T-helper 1 cell (primary cell): ENCODE results near the gene HOXD9.

Source experiments
- DNase-seq, 5 donors: peaks; one replicate each; pipeline ENCODE4 v3.0.0-alpha.2; 2012 to 2020

The HOXD9 gene

DNA sequence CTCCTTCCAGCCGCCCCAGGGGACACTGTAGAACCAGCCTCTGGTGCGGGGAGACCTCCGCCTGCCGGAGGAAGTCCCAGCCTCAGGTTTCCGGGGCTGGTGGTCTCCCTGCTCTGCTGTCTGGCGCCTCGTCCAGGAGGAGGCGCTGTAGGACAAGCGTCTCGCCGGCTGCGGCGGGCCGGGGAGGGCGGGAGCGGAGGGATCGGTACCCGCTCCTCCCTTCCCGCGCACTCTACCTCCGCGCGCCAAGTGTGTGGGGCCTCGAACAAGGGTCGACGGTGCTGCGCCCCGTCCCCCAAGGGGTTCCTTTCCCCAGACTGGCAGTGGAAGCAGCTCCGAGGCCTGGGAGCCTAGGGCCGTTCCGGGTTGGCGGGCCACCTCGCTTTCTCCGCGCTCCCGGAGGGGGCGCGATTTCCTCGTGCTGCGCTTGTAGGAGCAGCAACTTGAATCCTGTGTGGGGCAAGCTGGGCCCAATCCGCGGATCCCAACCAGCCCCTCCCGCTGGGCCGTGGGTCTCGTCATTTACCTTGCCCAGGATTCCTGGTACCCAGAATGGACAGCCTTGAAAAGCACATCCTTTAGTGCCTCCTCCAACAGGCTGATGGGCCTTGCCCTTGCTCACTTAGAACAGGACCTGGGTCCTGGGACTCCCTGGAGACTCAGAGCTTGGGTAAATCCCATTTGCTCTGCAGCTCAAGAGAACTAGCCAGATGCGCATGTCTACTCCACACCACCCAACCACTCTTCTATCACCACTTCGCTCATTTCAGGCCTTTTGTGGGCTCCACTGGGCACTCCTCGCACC is 18.2 kb downstream of the HOXD9 start:
- peak in 4 of 5 donors; percentile 35 to 67 (median 46) for DNase-seq

GRCh38 chr2:176142281-176142680 is 19.8 kb downstream of the HOXD9 start:
- no peak for DNase-seq

- no peak for DNase-seq
Measured at GRCh38 chr2:176145085-176145969, 22.8 kb downstream of the HOXD9 start.

DNA sequence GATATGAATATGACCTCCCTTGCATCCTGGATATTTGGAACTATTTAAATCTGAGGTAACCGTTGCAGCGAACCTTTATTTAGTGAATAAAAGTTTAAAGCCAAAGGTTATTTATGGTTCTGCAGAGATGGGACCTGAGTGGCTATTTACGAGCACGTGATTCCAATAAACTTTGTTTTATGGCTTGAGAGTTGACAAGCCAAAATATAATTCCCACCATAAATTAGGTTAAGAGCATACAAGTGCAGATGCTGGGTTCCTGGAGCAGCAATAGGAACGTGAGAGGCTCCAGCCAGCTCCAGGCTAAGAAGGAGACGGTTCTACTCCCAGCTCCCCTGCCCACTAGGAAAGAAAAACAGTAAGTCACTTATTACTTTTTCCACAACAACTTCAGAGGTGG is 23.6 kb downstream of the HOXD9 start:
- DNase-seq, result no peak

DNA sequence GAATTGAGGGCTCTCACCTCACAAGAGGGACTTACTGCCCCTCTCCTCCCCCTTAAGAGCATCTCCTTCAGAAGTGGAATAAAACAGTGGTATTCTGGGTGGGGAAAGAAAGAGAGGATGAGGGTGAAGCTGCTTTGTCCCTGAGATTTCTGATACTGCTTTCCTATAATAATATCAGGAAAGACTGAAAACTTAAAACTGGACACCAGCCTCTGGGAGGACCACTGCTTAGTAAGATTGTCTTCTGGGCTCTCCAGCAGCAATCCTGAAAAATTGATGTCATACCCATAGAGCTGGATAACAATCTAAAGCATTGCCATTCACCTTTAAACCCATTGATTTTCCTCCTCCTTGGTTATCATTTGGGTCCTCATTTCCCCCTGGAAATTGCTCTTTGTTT is 24.1 kb downstream of the HOXD9 start:
- no peak for DNase-seq

GRCh38 chr2:176147210-176147799 is 24.8 kb downstream of the HOXD9 start:
- no peak for DNase-seq

DNA sequence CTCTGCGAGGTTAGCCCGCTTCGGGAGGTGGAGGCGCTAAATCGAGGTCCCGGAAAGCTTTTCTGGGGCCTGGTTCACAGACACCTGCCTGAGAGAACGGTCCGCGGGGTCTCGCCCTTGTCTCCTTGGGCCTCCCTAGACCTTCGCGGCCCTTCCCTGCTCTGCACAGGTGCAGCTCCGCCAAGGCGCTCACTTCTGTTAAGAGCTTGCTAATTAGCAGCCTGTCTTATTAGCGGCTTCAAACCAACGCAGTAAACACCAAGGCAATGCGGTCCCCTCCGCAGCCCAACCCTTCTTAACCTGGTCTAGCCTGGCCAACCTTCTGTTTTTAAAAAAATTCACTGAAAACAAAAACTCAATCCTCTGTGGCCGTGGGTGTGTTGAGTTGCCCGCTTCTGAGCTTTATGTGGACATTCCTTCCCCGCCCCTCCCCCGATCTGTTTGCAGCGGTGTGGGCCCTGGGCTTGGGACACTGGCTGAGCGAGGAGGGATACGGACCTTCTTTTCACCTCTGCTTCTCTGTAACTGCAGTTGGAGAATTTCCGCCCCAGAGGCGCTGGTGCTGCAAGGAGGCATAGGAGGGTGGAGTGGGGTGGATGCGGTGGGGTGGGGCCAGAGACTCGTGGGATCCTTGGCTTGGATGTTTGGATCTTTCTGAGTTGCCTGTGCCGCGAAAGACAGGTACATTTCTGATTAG is 25.4 kb downstream of the HOXD9 start:
- DNase-seq, result no peak

GRCh38 chr2:176148751-176149421 is 26.4 kb downstream of the HOXD9 start:
- DNase-seq, result no peak

DNA sequence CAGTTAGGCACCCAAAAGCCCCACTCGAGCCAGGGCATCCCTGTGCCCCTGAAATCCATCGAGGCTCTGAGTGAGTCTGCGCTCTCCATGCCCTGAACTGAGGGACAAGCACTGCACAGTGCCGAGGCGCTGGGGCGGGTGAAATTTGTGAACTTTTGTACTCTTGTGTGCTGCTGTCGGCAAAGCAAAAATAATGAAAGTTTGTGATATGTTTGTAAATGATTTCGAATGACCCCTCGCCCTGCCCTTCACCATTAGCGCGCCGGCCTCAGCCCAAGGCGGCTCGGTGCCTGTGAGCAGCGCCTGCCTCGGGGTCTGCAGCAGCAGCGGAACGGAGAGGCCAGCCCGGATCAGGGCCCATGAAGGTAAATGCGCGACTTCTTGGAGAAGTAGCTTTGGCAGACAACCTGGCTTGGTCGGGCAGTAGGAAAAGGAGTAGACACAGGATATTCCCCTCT is 27.0 kb downstream of the HOXD9 start:
- DNase-seq, result no peak

- no peak for DNase-seq
Measured at GRCh38 chr2:176149939-176150583, 27.5 kb downstream of the HOXD9 start.

DNA sequence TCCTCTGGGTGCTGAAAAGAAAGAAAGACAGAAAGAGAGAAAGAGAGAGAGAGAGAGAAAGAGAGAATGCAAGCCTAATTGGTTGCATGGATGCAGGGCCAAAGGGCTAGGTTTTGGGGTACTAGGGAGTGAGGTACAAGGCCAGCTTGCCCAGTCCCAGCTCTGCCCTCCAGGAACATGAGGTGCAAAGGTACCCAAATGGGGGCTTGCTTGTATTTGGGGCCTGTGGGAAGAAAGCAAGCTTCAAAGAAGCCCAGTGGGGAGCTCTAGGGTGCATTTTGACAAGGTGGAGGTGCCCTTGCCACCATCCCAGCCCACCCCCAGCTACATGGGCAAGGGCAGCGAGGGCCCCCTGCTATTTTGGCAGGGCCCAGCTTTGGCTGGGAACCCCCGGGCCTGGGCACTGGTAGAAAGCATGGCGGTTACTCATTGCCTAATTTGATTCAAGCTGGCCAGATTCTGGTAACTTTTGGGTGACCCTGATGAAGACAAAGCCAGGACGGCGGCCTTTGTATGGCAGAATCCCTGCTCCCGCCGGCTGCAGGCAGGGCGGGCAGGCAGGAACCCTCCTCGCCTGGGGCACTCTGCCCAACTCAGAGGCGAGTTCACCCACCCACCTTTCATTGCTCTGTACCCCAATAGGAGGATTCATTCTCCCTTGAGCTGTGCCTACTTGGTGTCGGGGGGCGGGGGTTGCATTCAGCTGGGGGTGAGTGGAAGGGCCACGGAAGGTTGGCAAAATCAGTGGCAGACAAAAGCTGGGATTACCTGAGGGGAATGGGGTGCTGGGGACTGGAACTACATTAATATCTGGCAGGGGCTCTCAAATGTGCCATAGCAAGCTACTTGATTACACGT is 28.3 kb downstream of the HOXD9 start:
- DNase-seq, result no peak

DNA sequence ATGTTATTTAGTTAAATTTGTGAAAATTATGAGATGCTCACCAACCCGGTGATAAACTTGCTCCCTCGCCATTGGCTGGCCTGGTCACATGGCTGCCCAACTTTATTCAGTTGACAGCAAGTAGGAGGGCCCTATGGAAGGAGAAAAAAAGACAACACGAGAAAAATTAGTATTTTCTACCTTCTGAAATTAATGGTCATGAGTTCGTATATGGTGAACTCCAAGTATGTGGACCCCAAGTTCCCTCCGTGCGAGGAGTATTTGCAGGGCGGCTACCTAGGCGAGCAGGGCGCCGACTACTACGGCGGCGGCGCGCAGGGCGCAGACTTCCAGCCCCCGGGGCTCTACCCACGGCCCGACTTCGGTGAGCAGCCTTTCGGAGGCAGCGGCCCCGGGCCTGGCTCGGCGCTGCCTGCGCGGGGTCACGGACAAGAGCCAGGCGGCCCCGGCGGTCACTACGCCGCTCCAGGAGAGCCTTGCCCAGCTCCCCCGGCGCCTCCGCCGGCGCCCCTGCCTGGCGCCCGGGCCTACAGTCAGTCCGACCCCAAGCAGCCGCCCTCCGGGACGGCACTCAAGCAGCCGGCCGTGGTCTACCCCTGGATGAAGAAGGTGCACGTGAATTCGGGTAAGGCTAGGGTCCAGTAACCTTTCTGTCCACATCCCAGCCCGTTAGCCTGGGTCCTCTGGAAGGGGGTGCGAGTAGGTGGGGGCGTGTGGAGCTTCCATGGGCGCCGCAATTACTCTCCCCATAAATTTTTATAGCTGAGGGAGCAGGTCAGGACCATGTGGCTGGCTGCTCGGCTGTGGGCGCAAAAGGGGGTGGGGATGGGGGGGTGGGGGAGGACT is 29.1 kb downstream of the HOXD9 start, which contains the start of gene HOXD4:
Gene HOXD4 (plus strand): TSS at position 109 of the 846 bp plus-strand sequence. CDS start 84 bp downstream, at position 193.
- no peak for DNase-seq

DNA sequence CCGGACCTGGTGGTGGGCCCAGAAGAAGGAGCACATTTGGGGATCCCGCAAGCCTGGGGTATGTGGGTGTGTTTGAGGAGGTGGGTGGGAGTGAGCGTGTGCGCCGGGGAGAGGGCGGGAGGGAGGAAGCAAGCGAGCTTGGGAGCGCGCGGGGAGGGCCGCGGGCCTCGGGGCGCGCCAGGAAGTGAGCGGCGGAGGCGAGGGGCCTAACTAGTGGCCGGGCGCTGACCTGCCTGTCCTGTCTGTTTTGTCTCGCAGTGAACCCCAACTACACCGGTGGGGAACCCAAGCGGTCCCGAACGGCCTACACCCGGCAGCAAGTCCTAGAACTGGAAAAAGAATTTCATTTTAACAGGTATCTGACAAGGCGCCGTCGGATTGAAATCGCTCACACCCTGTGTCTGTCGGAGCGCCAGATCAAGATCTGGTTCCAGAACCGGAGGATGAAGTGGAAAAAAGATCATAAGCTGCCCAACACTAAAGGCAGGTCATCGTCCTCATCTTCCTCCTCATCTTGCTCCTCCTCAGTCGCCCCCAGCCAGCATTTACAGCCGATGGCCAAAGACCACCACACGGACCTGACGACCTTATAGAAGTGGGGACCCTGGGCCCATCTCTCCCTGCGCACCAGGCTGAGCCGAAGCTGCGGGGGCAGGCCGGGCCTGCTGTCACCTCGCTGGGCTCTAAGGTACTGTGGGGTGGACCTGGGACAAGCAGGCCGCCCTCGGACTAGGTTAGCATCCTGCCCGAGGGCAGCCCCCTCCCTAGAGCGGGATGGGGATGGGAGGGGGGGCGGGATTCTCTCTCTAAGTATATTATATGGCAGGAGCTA is 30.0 kb downstream of the HOXD9 start:
- no peak for DNase-seq

DNA sequence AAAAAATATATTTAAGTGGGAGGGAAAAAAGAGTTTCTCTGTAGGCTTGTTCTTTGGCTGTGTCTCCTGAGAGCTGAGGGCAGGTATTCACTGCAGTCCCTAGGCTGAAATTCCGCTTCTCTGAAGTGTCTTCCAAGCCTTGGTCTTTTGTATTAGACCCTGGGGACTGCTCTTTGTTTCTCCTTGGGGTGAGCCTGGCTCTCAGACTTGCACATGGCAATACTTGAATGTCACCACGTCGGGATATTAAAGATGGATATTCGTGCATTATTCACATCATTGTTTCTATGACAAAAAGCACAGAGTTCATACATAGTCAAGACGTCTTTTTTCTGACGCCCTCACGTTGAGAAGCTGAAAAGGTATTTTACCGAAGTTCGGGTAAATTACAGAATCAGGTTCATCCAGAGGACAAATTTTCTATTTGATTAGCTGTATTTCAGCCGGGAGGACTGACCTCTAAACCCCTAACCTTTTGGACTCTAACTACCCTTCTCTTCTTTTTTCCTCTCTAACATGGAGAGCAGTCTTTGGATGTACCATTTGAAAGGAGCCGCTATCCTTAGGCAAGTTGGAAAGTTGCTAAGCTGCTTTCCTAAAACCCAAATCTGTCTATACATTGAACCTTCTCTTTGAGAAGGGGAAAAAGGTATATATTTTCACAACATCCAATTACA is 32.2 kb downstream of the HOXD9 start:
- no peak for DNase-seq

DNA sequence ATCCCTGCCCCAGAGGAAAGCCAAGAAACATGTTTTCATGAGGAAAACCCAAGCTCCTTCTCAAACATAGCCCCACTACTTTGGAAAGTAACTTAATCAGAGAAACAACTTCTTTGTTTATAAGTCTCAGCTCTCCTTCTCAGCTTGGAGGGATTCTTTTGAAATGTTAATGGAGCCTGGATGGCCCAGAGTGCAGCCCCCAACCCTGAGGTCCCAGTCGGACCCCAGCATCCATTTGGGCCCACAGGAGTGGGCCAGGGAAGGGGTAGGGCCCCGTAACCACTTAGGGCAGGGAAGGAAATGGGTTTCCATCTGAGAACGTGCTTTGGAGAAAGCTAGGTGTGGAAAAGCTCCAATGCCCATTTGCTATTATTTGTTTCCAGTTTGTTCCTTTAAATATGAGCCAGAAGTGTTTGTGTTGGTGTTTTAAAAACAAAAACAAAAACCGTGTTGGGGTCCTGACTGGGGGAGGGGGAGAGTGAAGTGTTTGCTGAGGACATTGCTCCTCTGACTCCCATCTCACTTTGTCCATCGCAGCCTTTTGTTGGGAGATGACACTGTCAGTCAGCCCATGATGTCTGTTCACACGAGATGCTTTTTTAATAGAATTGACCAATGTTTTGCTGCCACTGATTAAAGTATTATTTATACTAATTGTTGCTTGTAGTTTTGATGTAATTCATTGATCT is 33.0 kb downstream of the HOXD9 start:
- no peak for DNase-seq

DNA sequence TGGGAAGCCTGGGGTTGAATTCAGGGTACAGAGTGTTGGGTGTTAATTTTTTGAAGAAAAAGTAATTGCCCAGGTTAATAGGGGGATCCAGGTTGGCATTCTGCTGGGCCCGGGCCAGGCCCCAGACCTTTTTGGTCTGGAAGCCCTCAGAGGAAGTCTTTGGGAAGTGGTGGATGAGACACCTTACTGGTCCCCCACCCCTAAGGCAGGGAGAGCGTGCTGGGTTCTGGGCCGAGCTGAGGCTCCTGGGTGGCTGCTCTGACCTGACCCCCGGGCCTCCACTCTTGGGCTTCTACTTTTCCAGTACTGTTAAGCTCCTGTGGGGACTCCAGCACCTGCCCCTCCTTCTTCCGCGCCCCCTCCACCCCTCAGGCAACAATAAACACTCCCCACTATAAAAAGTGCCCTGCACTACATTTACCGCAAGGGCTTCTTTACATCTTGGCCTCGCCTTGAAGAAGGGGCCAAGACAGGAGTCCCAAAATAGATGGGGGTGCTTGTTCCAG is 33.8 kb downstream of the HOXD9 start:
- DNase-seq, result no peak
